Gastrocnemius medialis (tissue), 4 donors: ENCODE measurements around the gene KLHDC2.

Source experiments
- CTCF ChIP-seq, 5 experiments: fragments of 450-650 bp in 3 of 5; fragments of 200-600 bp in 2 of 5; sonication (generic) in 2 of 5; IDR thresholded peaks in 4 of 5; conservative IDR thresholded peaks in 1 of 5; 1 replicate in 4 of 5; 2 replicates in 1 of 5; pipeline ENCODE4 v1.5.1; 2016 to 2019; ENCODE audit warnings: antibody characterized with exemption in 5 of 5, mild to moderate bottlenecking in 3 of 5, moderate library complexity in 3 of 5
- POLR2A ChIP-seq, 2 donors: fragments of 450-650 bp; IDR thresholded peaks; one replicate each; pipeline ENCODE4 v1.6.1; 2017; ENCODE audit warnings: antibody characterized with exemption in 2 of 2, mild to moderate bottlenecking in 2 of 2, moderate library complexity in 2 of 2

- TF ChIP-seq CTCF (IDR thresholded peaks at IDR 0.05 in 4 of 5, conservative IDR thresholded peaks at IDR 0.05 in 1 of 5), result no peak
- TF ChIP-seq POLR2A (IDR thresholded peaks at IDR 0.05), result no peak
Observed at GRCh38 chr14:49769581-49770211, 1.7 kb downstream of the KLHDC2 start.
